ENCODE measurements around the gene TMEM200B. TPM values are rescaled to one million over a fixed set of nuclear protein-coding genes. Genes with fewer than 3 reads are reported as not detected.
A peak's percentile ranks its signal among the peaks of the same experiment; 100 is the strongest.

Gene TMEM200B
- total RNA-seq, 1 donor from 2014 or later: 8.7 TPM

DNA sequence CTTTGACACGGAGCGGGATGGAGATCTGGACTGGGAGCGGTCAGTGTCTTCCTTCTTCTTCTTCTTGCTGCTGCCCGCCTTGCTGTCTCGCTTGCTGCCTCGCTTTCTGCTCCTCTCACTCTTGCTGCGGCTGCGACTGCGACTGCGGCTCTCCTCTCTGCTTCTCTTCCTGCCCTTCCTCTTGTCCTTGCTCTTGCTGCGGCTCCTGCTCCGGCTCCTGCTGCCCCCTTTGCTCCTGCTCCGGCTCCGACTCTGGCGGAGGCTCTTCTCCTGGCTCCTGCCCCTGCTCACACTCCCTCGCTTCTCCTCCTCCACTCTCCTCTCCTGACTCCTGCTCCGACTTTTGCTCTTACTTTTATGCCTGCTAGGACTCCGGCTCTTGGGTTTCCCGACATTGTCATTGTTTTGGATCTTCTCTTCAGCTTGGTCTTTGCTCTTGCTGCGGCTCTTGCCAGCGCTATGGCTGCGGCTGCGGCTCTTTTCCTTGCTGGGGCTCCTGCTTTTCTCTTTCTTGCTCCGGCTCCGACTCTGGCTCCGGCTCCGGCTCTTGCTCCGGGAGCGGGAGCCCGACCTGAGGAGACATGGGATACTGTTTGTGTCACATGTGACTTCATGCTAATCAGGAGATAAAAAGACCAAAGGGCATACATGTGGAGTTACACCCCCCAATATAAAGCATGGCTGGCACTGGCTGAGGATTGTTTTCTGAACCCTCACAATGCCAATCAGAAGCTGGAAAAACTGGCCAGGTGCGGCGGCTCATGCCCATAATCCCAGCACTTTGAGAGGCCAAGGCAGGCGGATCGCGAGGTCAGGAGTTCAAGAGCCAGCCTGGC is 25.2 kb upstream of the TMEM200B start:
- ATAC-seq: no peak
- H3K36me3 ChIP-seq: peaks cover 87% of the 10 kb centered on the region

DNA sequence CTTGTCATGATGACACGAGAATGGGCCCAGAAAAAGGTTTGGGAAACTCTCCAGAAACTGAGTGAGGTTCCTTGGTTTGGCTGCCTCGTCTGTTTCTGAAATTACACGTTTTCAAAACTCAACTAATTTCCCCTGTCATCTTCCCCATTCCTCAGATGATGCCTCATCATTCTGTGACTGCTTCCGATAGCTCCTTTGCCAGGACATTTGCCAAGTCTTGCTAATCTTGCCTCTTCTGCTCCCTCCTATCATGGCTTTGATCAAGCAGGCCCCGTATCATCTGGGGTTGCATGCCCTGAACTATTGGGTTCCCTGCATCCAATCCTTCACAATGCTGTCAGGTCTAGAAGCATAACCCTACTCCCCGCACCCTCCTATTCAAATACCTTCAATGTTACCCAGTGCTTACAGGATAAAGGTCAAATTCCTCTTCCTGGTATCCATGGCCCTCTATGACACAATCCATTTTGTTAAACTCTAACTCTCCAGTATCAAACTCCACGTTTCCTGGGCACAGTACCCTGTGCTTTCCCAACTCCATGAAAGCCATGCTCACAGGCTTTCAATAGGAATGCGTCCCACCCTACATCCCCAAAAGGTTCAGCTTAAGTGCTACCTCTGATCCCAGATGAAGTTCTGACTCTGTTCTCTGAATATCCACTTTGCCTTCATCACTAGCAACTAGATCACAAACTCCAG is 22.2 kb upstream of the TMEM200B start:
- Histone ChIP-seq H3K27me3 (no peaks in the 10 kb centered on the region), H3K4me3 (no peak overlapping the region), H3K36me3 (peaks cover 60% of the 10 kb centered on the region), H3K4me1 (no peaks in the 10 kb centered on the region), H3K27ac (no peak overlapping the region), H3K9me3 (no peaks in the 10 kb centered on the region)
- peak; percentile 28 for ATAC-seq
- intact Hi-C loops (cut with DNase I): no loop called here
- DNase-seq: no peak
- TF ChIP-seq, protein P1, sequence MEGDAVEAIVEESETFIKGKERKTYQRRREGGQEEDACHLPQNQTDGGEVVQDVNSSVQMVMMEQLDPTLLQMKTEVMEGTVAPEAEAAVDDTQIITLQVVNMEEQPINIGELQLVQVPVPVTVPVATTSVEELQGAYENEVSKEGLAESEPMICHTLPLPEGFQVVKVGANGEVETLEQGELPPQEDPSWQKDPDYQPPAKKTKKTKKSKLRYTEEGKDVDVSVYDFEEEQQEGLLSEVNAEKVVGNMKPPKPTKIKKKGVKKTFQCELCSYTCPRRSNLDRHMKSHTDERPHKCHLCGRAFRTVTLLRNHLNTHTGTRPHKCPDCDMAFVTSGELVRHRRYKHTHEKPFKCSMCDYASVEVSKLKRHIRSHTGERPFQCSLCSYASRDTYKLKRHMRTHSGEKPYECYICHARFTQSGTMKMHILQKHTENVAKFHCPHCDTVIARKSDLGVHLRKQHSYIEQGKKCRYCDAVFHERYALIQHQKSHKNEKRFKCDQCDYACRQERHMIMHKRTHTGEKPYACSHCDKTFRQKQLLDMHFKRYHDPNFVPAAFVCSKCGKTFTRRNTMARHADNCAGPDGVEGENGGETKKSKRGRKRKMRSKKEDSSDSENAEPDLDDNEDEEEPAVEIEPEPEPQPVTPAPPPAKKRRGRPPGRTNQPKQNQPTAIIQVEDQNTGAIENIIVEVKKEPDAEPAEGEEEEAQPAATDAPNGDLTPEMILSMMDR (IDR thresholded peaks at IDR 0.05): no peak

More for the DNA sequence above, 25.2 kb upstream of the TMEM200B start:
- Histone ChIP-seq H3K9me3 (no peaks in the 10 kb centered on the region), H3K27ac (no peak overlapping the region), H3K4me3 (no peak overlapping the region), H3K27me3 (no peaks in the 10 kb centered on the region), H3K4me1 (no peaks in the 10 kb centered on the region)
- no peak for DNase-seq
- TF ChIP-seq, protein P1 (IDR thresholded peaks at IDR 0.05): no peak
- intact Hi-C loops (cut with DNase I): no loop called here

GRCh38 chr1:29144178-29144577 is 20.5 kb upstream of the TMEM200B start:
- ATAC-seq (no peak), DNase-seq (no peak)
- no peaks in the 10 kb centered on the region for H3K4me1 ChIP-seq
- H3K36me3 ChIP-seq: peaks cover 43% of the 10 kb centered on the region
- no peaks in the 10 kb centered on the region for H3K27me3 ChIP-seq
- H3K4me3 ChIP-seq: no peak overlapping the region
- H3K9me3 ChIP-seq: no peaks in the 10 kb centered on the region
- intact Hi-C loops (cut with DNase I): no loop called here
- TF ChIP-seq, protein P1 (IDR thresholded peaks at IDR 0.05): no peak
- H3K27ac ChIP-seq: no peak overlapping the region

- Histone ChIP-seq H3K36me3 (peaks cover 29% of the 10 kb centered on the region), H3K27me3 (no peaks in the 10 kb centered on the region), H3K4me1 (no peaks in the 10 kb centered on the region), H3K9me3 (no peaks in the 10 kb centered on the region), H3K27ac (no peak overlapping the region), H3K4me3 (no peak overlapping the region)
- TF ChIP-seq, protein P1 (IDR thresholded peaks at IDR 0.05): no peak
- intact Hi-C loops (cut with DNase I): no loop called here
- no peak for DNase-seq
- ATAC-seq: no peak
These were observed 19.0 kb upstream of the TMEM200B start for GRCh38 chr1:29142714-29143113.

DNA sequence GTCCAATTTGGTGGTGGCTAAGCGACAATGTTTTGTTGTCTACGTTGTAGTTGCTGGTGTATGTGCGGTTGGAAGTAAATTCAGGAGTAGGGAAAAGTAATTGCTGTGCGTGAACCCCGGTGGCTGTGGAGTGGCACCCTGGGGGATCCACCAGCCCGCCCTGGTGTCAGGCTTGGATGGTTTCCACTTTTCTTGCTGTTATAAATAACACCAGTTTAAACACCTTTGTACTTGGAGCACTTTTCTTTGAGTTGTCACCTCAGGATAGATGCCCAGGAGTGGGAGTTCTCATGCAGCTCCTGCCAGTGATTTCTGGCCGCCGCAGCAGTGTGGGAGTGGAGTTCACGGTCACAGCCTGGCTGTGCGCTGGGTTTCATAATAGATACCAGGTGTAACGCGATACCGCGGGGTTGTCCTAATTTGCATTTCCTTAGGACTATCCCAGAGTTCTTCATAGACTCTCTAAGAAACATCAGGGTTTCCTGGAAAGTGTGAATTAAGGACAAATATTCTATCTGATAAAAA is 12.8 kb upstream of the TMEM200B start:
- ATAC-seq (peak; percentile 48), DNase-seq (no peak)

More for the DNA sequence above, 12.8 kb upstream of the TMEM200B start:
- no peaks in the 10 kb centered on the region for H3K36me3 ChIP-seq
- TF ChIP-seq, protein P1 (IDR thresholded peaks at IDR 0.05): no peak
- no peaks in the 10 kb centered on the region for H3K4me1 ChIP-seq
- no peaks in the 10 kb centered on the region for H3K9me3 ChIP-seq
- H3K4me3 ChIP-seq: no peak overlapping the region
- no peaks in the 10 kb centered on the region for H3K27me3 ChIP-seq
- intact Hi-C loops (cut with DNase I): no loop called here
- no peak overlapping the region for H3K27ac ChIP-seq

Measured in upper lobe of right lung (tissue), 1 donor.